HCT116 (cell line): Measurements from ENCODE around the gene ZNF792. TPM values are rescaled to one million over a fixed set of nuclear protein-coding genes. Genes with fewer than 3 reads are reported as not detected.

Experiments used
- ATAC-seq: fragments of 200-7000 bp; cut with Tn5 transposase; 2 replicates; pipeline ENCODE4 v1.9.1; 2020; ENCODE audit warnings: mild to moderate bottlenecking, moderate library complexity
- BruUV-seq: library from RNA; stranded (reverse); fragments of 400-500 nt; replicated peaks from 2 replicates; lab custom pipeline; 2021; lab: Mats Ljungman, UMichigan
- CTCF ChIA-PET: fragments of 300-600 bp; sonication (Branson Sonifier 250); formaldehyde crosslinking; loops from one replicate; lab custom pipeline; 2021; ENCODE audit warnings: antibody characterized with exemption; lab: Charles Lee
- POLR2A ChIA-PET: fragments of 300-600, 350-600 bp; sonication (Branson Sonifier 250); formaldehyde crosslinking; loops from one replicate; lab custom pipeline; 2021; ENCODE audit warnings: antibody characterized with exemption; lab: Charles Lee
- RAD21 ChIA-PET, 2 experiments: fragments of 300-600 bp; sonication (Branson Sonifier 250); formaldehyde crosslinking; loops; one replicate each; lab custom pipeline; 2023; ENCODE audit warnings: low total read pairs in 2 of 2; ENCODE audit not compliant: uncharacterized antibody in 2 of 2, unreplicated experiment in 2 of 2, low non-redundant PET in 1 of 2; lab: Charles Lee
- DNase-seq: peaks from one replicate; pipeline ENCODE4 v3.0.0-alpha.2; 2010; ENCODE audit warnings: low read depth, low spot score
- H2AFZ ChIP-seq: fragments of 200-600 bp; shearing (Covaris generic), sonication (generic); 2 replicates; pipeline ENCODE4 v1.6.1; 2017; ENCODE audit warnings: low read depth, mixed run types, mixed read lengths, antibody characterized with exemption, low read length; ENCODE audit not compliant: poor library complexity, severe bottlenecking
- H3K27ac ChIP-seq: 2 replicates; pipeline ENCODE4 v1.5.1; 2012; ENCODE audit warnings: low read depth, low read length
- H3K27me3 ChIP-seq: fragments of 200-600 bp; sonication (generic); 2 replicates; pipeline ENCODE4 v1.6.1; 2016; ENCODE audit warnings: mixed run types, low read length, mixed read lengths; ENCODE audit not compliant: insufficient read depth
- H3K36me3 ChIP-seq, 2 experiments: fragments of 200-500 bp in 1 of 2; fragments of 200-600 bp in 1 of 2; sonication (Bioruptor generic) in 1 of 2; sonication (generic) in 1 of 2; 2 replicates each; pipeline versions ENCODE4 v1.5.1 to v1.6.1; 2014 to 2016; ENCODE audit warnings: low read length in 2 of 2, inconsistent platforms in 1 of 2, mixed read lengths in 1 of 2, mixed run types in 1 of 2; ENCODE audit not compliant: insufficient read depth in 2 of 2, control insufficient read depth in 1 of 2
- H3K4me1 ChIP-seq, 2 experiments: fragments of 200-600 bp in 1 of 2; sonication (generic) in 1 of 2; 2 replicates each; pipeline versions ENCODE4 v1.5.1 to v1.6.1; 2012 to 2017; ENCODE audit warnings: low read length in 2 of 2, inconsistent platforms in 1 of 2, mild to moderate bottlenecking in 1 of 2, mixed read lengths in 1 of 2, mixed run types in 1 of 2, moderate library complexity in 1 of 2; ENCODE audit not compliant: insufficient read depth in 2 of 2, control insufficient read depth in 1 of 2
- H3K4me2 ChIP-seq: fragments of 200-600 bp; sonication (generic); 2 replicates; pipeline ENCODE4 v1.6.1; 2017; ENCODE audit warnings: mixed run types, low read length, mixed read lengths
- H3K4me3 ChIP-seq, 2 experiments: fragments of 200-600 bp in 1 of 2; sonication (generic) in 1 of 2; replicated peaks in 1 of 2; 2 replicates each; pipeline ENCODE4 v1.5.1; 2011 to 2016; ENCODE audit warnings: low read length in 2 of 2, control low read depth in 1 of 2, low read depth in 1 of 2, mild to moderate bottlenecking in 1 of 2, mixed read lengths in 1 of 2, mixed run types in 1 of 2
- H3K79me2 ChIP-seq: fragments of 200-600 bp; sonication (generic); 2 replicates; pipeline ENCODE4 v1.6.1; 2017; ENCODE audit warnings: mild to moderate bottlenecking, mixed run types, low read length, moderate library complexity, mixed read lengths; ENCODE audit not compliant: insufficient read depth
- H3K9ac ChIP-seq: fragments of 200-600 bp; sonication (generic); 2 replicates; pipeline ENCODE4 v1.6.1; 2016; ENCODE audit warnings: low read length, mixed read lengths
- H3K9me2 ChIP-seq: fragments of 200-600 bp; sonication (generic), shearing (Covaris generic); 2 replicates; pipeline ENCODE4 v1.6.1; 2017; ENCODE audit warnings: mixed run types, mild to moderate bottlenecking, moderate library complexity; ENCODE audit not compliant: insufficient read depth
- H3K9me3 ChIP-seq, 2 experiments: fragments of 200-500 bp in 1 of 2; fragments of 200-600 bp in 1 of 2; sonication (Bioruptor generic) in 1 of 2; sonication (generic) in 1 of 2; 2 replicates each; pipeline ENCODE4 v1.6.1; 2014 to 2017; ENCODE audit warnings: low read length in 2 of 2, mixed read lengths in 2 of 2, inconsistent platforms in 1 of 2, low read depth in 1 of 2, mild to moderate bottlenecking in 1 of 2, mixed run types in 1 of 2, moderate library complexity in 1 of 2; ENCODE audit not compliant: control insufficient read depth in 1 of 2, insufficient read depth in 1 of 2
- H4K20me1 ChIP-seq: fragments of 200-600 bp; sonication (generic), shearing (Covaris generic); 2 replicates; pipeline ENCODE4 v1.6.1; 2017; ENCODE audit warnings: mixed run types, mild to moderate bottlenecking, moderate library complexity; ENCODE audit not compliant: insufficient read depth
- ATF3 ChIP-seq: IDR thresholded peaks from 2 replicates; pipeline ENCODE4 v1.6.1; 2012
- CBX3 ChIP-seq: IDR thresholded peaks from 2 replicates; pipeline ENCODE4 v1.6.1; 2012; ENCODE audit warnings: low read depth
- CEBPB ChIP-seq: IDR thresholded peaks from 2 replicates; pipeline ENCODE4 v1.6.1; 2012; ENCODE audit warnings: low read depth
- ELF1 ChIP-seq: IDR thresholded peaks from 2 replicates; pipeline ENCODE4 v1.6.1; 2012; ENCODE audit warnings: low read depth, borderline replicate concordance
- EZH2 ChIP-seq: fragments of 200-600 bp; sonication (generic); IDR thresholded peaks from 2 replicates; pipeline ENCODE4 v1.6.1; 2017; ENCODE audit warnings: antibody characterized with exemption, mixed run types
- FOSL1 ChIP-seq: IDR thresholded peaks from 2 replicates; pipeline ENCODE4 v1.6.1; 2012; ENCODE audit warnings: low read depth
- JUND ChIP-seq: IDR thresholded peaks from 2 replicates; pipeline ENCODE4 v1.6.1; 2012
- MAX ChIP-seq: IDR thresholded peaks from 2 replicates; pipeline ENCODE4 v1.6.1; 2012
- POLR2AphosphoS5 ChIP-seq: IDR thresholded peaks from 2 replicates; pipeline ENCODE4 v1.6.1; 2011; ENCODE audit warnings: mild to moderate bottlenecking, low read depth, low read length, moderate library complexity
- RAD21 ChIP-seq: IDR thresholded peaks from 2 replicates; pipeline ENCODE4 v1.6.1; 2012; ENCODE audit warnings: low read depth, mild to moderate bottlenecking
- SIN3A ChIP-seq: IDR thresholded peaks from 2 replicates; pipeline ENCODE4 v1.6.1; 2012; ENCODE audit warnings: low read depth
- SP1 ChIP-seq: IDR thresholded peaks from 2 replicates; pipeline ENCODE4 v1.6.1; 2012; ENCODE audit warnings: low read depth
- SRF ChIP-seq: IDR thresholded peaks from 2 replicates; pipeline ENCODE4 v1.6.1; 2012; ENCODE audit warnings: low read depth
- TCF7L2 ChIP-seq: IDR thresholded peaks from 2 replicates; pipeline ENCODE4 v1.7.0; 2011; ENCODE audit warnings: borderline replicate concordance, inconsistent platforms; ENCODE audit not compliant: insufficient read depth, insufficient read length; ENCODE audit errors: extremely low read depth
- ZBTB33 ChIP-seq: IDR thresholded peaks from 2 replicates; pipeline ENCODE4 v1.6.1; 2011; ENCODE audit warnings: mild to moderate bottlenecking, low read length, moderate library complexity; ENCODE audit not compliant: insufficient replicate concordance; ENCODE audit errors: extremely low read depth
- ZNF274 ChIP-seq: fragments of 200-500 bp; sonication (Bioruptor generic); IDR thresholded peaks from 2 replicates; pipeline ENCODE4 v1.6.1; 2014; ENCODE audit warnings: mild to moderate bottlenecking, low read depth, low read length, inconsistent platforms
- intact Hi-C: fragments of 100-400 bp; cut with micrococcal nuclease; formaldehyde crosslinking; loops from 2 replicates; pipeline ENCODE4 v1.10.0; 2022
- total RNA-seq: library from RNA; stranded (reverse); gene quantifications from one replicate; pipeline ENCODE4 v1.2.1, GENCODE V29; 2021; ENCODE audit not compliant: unreplicated experiment

The ZNF792 gene
- total RNA-seq, 1 experiment from 2014 or later, result 3.6 TPM

DNA sequence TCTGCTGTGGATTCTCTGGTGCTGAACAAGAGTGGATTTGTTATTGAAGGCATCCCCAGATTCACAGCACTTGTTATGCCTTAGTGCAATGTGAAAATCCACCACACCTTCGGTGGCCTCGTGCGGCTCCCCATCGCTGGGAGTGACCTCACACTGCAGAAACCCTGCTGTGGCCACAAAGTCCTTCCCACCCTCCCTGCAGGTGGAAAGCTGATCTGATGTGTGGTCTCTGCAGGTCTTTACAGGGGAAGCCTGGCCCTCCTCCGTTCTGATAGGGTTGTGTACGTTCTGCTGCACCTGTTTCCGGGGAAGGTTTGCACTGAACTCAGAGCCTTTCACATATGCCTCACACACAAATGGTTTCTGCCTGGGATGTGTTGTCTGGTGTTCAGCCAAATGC lies 5.0 kb downstream of the ZNF792 start:
- Histone ChIP-seq H3K79me2 (no peaks in the 10 kb centered on the region), H4K20me1 (no peaks in the 10 kb centered on the region), H3K9me2 (no peaks in the 10 kb centered on the region), H3K9me3 (peaks cover 28 to 41% of the 10 kb centered on the region in 2 experiments; a peak in 3 of 4 replicates), H3K9ac (no peak overlapping the region), H3K4me3 (no peak overlapping the region), H3K4me1 (peaks cover 4 to 11% of the 10 kb centered on the region in 2 experiments; a peak in 3 of 4 replicates), H3K27ac (no peak overlapping the region), H3K27me3 (no peaks in the 10 kb centered on the region), H3K36me3 (peaks cover 2 to 28% of the 10 kb centered on the region in 2 experiments; a peak in 2 of 4 replicates), H3K4me2 (no peak overlapping the region), H2AFZ (no peak overlapping the region)
- intact Hi-C loops, result no loop called here
- RAD21 ChIA-PET, result no interaction called here
- ATAC-seq, result no peak
- TF ChIP-seq SRF (no peak), CBX3 (no peak), SIN3A (no peak), CEBPB (no peak), MAX (no peak), SP1 (no peak), ZNF274 (no peak), RAD21 (no peak), FOSL1 (no peak)
- DNase-seq, result no peak
- POLR2A ChIA-PET, result no interaction called here
- no TSS peak for BruUV-seq
- CTCF ChIA-PET, result no interaction called here

GRCh38 chr19:34957830-34958751 lies 5.9 kb downstream of the ZNF792 start:
- Histone ChIP-seq H3K36me3 (peaks cover 2 to 28% of the 10 kb centered on the region in 2 experiments; a peak in 2 of 4 replicates), H3K4me1 (peaks cover 4 to 5% of the 10 kb centered on the region in 2 experiments; a peak in 3 of 4 replicates), H3K4me3 (no peak overlapping the region), H3K9ac (no peak overlapping the region), H3K27me3 (no peaks in the 10 kb centered on the region), H3K79me2 (no peaks in the 10 kb centered on the region), H3K9me2 (no peaks in the 10 kb centered on the region), H3K27ac (no peak overlapping the region), H2AFZ (no peak overlapping the region), H3K9me3 (peaks cover 32 to 47% of the 10 kb centered on the region in 2 experiments), H3K4me2 (no peak overlapping the region), H4K20me1 (no peaks in the 10 kb centered on the region)
- ChIA-PET RAD21 (no interaction called here), POLR2A (no interaction called here), CTCF (no interaction called here)
- BruUV-seq, result no TSS peak
- no peak for ATAC-seq
- no peak for DNase-seq
- intact Hi-C loops, result no loop called here
- TF ChIP-seq ZBTB33, result no peak
- TF ChIP-seq SP1, result no peak
- TF ChIP-seq JUND, result no peak
- TF ChIP-seq ZNF274, result no peak
- TF ChIP-seq SIN3A, result no peak
- TF ChIP-seq SRF, result no peak
- no peak for TF ChIP-seq TCF7L2
- TF ChIP-seq ATF3, result no peak
- no peak for TF ChIP-seq ELF1
- TF ChIP-seq POLR2AphosphoS5, result no peak
- no peak for TF ChIP-seq EZH2
